ENCODE data around the gene RASGRF2. TPM values are rescaled to one million over a fixed set of nuclear protein-coding genes. Genes with fewer than 3 reads are reported as not detected.

RASGRF2 gene
- total RNA-seq, 1 donor from 2014 or later, result 4.8 TPM

DNA sequence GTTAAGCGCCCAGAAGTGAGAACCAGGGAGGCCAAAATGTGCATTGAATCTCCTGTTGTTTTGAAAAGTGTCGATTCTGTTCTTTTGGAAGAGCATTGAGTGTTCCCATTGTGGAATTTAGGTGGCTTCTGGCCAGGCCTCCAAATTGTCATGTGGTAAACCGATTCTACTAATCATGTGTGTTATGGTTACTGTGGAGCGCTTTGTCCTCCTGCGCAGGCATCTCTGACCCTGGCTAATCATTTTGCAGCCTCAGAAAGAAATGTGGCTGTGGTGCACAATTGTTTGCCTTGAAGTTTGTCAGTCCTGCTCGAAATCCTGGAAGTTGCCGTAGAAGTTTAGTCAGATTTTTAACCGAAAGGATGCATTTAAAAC, 121.3 kb downstream of the RASGRF2 start:
- peaks cover 30% of the 10 kb centered on the region for H3K36me3 ChIP-seq
- no peaks in the 10 kb centered on the region for H3K27me3 ChIP-seq (ENCODE audit: low read depth)
- TF ChIP-seq, protein P1, sequence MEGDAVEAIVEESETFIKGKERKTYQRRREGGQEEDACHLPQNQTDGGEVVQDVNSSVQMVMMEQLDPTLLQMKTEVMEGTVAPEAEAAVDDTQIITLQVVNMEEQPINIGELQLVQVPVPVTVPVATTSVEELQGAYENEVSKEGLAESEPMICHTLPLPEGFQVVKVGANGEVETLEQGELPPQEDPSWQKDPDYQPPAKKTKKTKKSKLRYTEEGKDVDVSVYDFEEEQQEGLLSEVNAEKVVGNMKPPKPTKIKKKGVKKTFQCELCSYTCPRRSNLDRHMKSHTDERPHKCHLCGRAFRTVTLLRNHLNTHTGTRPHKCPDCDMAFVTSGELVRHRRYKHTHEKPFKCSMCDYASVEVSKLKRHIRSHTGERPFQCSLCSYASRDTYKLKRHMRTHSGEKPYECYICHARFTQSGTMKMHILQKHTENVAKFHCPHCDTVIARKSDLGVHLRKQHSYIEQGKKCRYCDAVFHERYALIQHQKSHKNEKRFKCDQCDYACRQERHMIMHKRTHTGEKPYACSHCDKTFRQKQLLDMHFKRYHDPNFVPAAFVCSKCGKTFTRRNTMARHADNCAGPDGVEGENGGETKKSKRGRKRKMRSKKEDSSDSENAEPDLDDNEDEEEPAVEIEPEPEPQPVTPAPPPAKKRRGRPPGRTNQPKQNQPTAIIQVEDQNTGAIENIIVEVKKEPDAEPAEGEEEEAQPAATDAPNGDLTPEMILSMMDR (IDR thresholded peaks at IDR 0.05; ENCODE audit: borderline replicate concordance), result no peak
- H3K4me1 ChIP-seq, result no peaks in the 10 kb centered on the region
- DNase-seq, result no peak
- peaks cover 16% of the 10 kb centered on the region for H3K9me3 ChIP-seq (replicated peaks)
- intact Hi-C loops (cut with micrococcal nuclease), result no loop called here
- H3K4me3 ChIP-seq, result no peak overlapping the region
- H3K27ac ChIP-seq (replicated peaks), result peak overlapping the region; percentile 66

DNA sequence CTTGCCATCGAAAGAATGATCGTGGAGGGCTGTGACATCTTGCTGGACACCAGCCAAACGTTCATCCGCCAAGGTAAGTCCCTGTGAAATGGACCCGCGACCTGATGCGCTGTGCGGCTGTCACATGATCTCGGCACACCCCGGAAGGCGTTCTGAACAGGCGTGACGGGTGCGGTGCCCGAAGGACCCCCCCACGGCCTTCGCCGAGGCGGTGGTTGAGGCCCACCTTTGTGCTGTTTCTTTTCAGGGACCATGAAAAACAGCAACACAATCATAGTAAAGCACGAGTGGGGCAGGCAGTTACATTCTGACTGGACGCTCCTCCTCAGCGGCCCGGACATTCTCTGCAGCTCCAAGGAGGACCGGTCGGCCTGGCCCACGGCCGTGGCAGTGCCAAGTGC, 126.7 kb downstream of the RASGRF2 start:
- no peaks in the 10 kb centered on the region for H3K4me1 ChIP-seq
- no peaks in the 10 kb centered on the region for H3K27me3 ChIP-seq (ENCODE audit: low read depth)
- peaks cover 16% of the 10 kb centered on the region for H3K36me3 ChIP-seq
- intact Hi-C loops (cut with micrococcal nuclease), result no loop called here
- H3K4me3 ChIP-seq, result peak overlapping the region; percentile 20
- DNase-seq, result no peak
- H3K27ac ChIP-seq (replicated peaks), result no peak overlapping the region
- H3K9me3 ChIP-seq (replicated peaks), result no peaks in the 10 kb centered on the region
- TF ChIP-seq, protein P1 (IDR thresholded peaks at IDR 0.05; ENCODE audit: borderline replicate concordance), result no peak

DNA sequence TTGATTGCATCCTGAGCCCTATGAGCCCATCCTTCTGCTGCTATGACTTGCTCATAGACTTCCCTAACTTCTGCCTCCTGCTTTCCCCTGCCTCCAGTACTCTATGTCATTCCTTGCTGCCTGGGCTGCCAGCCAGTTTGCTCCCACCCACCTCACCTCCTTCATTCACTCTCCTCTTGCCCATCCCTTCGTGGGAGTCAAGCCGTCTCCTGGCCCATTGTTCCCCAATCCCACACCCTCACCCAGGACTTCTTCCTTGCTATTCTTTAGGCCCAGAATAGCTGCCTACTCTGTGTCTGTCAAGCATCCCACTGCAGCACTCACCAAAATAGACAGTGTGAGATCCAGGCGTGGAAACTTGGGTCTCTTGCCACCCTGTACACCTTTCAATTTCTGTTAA, 131.0 kb downstream of the RASGRF2 start:
- intact Hi-C loops (cut with micrococcal nuclease), result no loop called here
- Histone ChIP-seq H3K36me3 (peaks cover 19% of the 10 kb centered on the region), H3K4me3 (no peak overlapping the region), H3K27me3 (ENCODE audit: low read depth) (no peaks in the 10 kb centered on the region), H3K27ac (replicated peaks) (no peak overlapping the region), H3K9me3 (replicated peaks) (no peaks in the 10 kb centered on the region), H3K4me1 (no peaks in the 10 kb centered on the region)
- TF ChIP-seq, protein P1 (IDR thresholded peaks at IDR 0.05; ENCODE audit: borderline replicate concordance), result no peak
- DNase-seq, result no peak

DNA sequence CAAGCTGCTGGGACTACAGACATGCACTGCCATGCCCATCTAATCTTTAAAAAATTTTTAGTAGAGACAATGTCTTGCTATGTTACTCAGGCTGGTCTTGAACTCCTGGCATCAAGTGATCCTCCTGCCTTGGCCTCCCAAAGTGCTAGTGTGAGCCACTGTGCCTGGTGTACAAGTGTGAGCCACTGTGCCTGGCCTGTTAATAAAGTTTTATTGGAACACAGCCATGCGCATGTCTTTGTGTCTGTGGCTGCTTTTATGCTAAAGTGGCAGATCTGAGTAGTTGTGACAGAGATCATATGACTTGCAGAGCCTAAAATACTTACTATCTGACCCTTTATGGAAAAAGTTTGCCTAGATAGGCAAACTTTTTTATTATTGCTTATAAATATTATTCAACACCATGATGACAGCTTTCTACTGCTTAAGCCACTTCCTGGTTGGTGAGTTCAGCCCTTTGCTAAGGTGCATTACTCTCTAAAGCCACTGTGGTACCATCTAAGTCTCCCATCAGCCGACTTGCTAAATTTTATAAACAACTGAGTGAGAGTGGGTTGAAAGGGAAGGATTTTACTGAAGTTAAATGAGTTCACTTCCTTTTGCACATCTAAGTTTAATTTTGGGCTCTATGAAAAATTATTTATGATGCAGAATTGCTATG, 133.5 kb downstream of the RASGRF2 start:
- Histone ChIP-seq H3K4me3 (no peak overlapping the region), H3K9me3 (replicated peaks) (no peaks in the 10 kb centered on the region), H3K36me3 (peaks cover 5% of the 10 kb centered on the region), H3K27me3 (ENCODE audit: low read depth) (no peaks in the 10 kb centered on the region), H3K4me1 (no peaks in the 10 kb centered on the region), H3K27ac (replicated peaks) (no peak overlapping the region)
- TF ChIP-seq, protein P1 (IDR thresholded peaks at IDR 0.05; ENCODE audit: borderline replicate concordance), result no peak
- DNase-seq, result no peak
- intact Hi-C loops (cut with micrococcal nuclease), result no loop called here

DNA sequence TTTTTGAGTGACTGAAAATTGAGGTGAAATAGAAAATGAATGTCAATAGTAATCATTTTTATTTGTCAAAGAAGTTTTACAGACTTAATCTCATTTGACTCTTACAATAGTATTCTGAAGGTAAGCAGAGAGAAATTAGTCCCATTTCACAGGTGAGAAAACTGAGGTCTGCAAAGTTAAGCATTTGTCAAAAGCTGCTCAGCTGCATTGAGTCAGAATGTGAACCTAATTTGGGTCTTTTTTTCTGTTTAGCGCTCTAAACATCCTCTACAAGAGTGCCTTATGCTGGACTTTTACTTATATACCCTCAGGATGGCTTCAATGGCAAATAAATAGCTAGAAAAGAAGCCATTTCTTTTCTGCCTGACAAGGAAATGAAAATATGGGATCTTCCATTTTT, 135.7 kb downstream of the RASGRF2 start:
- Histone ChIP-seq H3K4me1 (no peaks in the 10 kb centered on the region), H3K27me3 (ENCODE audit: low read depth) (no peaks in the 10 kb centered on the region), H3K4me3 (no peak overlapping the region), H3K9me3 (replicated peaks) (no peaks in the 10 kb centered on the region), H3K27ac (replicated peaks) (no peak overlapping the region), H3K36me3 (peaks cover 5% of the 10 kb centered on the region)
- no peak for DNase-seq
- intact Hi-C loops (cut with micrococcal nuclease), result no loop called here
- TF ChIP-seq, protein P1 (IDR thresholded peaks at IDR 0.05; ENCODE audit: borderline replicate concordance), result no peak
